NCI-H2107 treated with DMSO at 0.1 percent for 48 hours (cell line): Measurements from ENCODE around the gene MANEAL.
A peak's percentile ranks its signal among the peaks of the same experiment; 100 is the strongest.

Experiments used
- DNase-seq: peaks from one replicate; lab custom pipeline; 2025; ENCODE audit not compliant: unreplicated experiment; lab: John Stamatoyannopoulos, UW

MANEAL gene

DNA sequence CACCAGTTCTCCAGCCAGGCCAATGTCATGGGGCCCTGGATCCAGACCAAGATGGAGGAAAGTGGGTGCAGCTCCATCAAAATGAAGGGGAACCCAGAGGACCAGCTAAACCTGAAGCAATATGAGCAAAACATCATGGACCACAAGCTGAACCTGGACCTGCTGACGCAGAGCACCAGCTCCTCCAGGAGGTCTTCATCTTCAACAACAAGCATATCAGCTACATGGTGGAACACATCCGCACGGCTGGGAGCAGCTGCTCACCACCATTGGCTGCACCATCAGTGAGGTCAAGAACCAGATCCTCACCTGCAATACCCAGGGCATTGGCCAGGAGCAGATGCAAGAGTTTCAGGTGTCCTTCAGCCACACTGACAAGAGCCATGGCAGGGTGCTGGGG lies 15.0 kb upstream of the MANEAL start:
- no peak for DNase-seq

DNA sequence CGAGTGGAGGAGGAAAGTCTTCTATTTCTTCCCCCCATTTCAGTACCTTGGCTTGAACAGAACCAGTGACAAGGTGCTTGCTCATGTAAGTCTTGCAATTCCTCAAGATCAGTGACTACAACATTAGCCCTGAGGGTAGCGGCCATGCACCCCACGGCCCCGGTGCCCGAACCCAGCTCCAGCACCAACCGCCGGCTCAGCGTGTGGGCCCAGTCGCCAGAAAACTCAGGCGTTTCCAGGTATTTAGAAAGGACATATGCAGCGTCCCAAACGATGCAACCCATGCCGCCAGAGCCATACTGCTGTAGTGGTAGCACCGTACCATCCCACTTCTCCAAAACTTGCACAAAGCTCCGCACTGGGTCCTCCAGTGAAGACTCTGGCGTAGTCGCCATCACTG lies 11.2 kb upstream of the MANEAL start:
- no peak for DNase-seq

GRCh38 chr1:37792943-37793686 lies 532 bp upstream of the MANEAL start:
- no peak for DNase-seq

DNA sequence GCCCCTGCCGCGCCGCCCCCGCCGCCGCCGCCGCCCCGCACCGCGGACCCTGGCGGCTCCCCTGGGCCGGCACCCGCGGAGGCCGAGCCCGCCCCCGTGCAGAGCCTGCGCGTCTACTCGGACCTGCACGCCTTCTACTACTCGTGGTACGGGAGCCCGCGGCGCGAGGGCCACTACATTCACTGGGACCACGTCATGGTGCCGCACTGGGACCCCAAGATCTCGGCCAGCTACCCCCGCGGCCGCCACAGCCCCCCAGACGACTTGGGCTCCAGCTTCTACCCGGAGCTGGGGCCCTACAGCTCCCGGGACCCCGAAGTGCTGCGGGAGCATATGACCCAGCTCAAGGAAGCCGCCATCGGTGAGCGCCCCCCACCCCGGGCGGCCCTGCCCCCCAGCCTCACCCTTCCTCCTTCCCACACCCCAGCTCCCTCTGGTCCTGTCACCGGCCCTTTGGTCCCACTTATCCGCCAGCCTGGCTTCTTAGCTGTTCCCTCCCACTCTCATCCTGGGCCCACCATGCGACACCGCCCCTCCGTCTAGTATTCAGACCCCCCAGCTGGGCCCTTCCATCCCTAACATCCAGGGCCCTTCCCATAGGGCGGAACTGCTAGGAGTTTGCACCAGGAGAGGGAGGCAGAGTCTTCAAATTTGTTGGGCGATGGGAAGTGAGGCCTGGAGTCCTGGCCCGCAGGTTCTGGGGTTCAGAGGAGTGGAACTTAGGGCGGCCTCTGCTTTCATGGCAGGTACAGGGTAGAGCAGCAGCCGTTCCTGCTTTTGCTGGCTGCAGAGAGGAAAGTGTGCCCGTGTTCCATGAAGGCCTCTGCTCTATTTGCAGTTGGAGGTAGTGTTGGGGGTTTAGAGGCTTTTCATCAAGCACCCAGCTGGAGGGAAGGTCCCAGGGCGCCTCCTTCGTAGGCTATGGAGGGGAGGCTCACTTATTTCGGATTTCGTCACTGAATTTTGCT lies 1.0 kb downstream of the MANEAL start:
- DNase-seq: no peak

DNA sequence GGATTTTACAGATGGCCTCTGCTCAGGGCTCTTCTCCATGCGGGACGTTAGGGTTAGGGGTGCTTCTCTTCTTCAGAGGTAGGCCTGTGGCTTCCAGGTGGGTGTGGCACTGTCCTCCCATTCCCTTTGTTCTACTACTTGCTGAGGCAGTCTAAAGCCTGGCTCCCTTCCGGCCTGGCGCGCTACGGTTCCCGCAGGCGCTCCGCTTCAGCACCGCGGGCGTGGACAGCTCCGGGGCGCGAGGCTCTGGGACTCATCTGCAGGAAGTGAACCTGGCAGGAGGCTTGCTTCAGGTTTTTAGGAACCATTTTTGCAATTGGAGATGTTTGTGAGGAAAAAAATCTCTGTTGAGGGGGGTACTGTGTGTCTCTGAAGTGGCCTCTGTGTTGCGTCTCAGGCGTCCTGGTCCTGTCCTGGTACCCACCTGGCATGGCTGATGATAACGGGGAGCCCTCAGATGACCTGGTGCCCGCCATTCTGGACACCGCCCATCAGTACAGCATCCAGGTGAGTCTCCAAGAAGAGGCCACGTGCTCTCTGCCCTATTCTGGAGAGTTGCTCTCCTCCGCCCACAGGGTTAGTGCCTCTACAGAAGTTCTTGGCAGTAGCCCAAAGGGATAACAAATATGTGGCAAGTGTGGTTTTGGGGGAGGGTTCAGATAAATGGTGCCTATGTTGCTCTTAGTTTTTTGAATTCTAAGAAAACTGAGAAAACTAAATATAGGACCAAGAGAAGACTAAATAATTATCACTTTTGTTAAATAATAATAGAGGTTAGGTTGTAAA lies 1.9 kb downstream of the MANEAL start:
- DNase-seq: peak; percentile 11

DNA sequence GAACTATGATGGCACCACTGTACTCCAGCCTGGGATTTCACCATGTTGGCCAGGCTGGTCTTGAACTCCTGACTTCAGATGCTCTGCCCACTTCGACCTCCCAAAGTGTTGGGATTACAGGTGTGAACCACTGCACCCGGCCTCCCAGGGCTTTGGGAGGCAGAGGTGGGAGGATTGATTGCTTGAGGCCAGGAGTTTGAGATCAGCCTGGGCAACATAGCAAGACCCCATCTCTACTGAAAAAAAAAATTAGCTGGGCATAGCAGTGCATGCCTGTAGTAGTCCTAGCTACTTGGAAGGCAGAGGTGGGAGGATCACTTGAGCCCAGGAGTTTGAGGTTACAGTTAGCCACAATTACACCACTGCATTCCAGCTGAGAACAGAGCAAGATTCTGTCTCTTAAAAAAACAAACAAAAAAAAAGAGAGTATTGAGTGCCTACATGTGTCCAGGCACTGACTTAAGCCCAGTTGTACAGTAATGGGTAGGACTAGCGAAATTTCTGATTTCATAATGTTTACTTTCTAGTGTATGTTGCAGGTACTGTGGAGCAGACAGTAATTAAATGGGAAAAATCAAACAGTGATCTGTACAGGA lies 4.2 kb downstream of the MANEAL start:
- DNase-seq: no peak

- DNase-seq: no peak
Observed at GRCh38 chr1:37802439-37802838, 8.8 kb downstream of the MANEAL start.

- DNase-seq: no peak
Observed at GRCh38 chr1:37807220-37807554, 13.5 kb downstream of the MANEAL start.

GRCh38 chr1:37807555-37808368 lies 14.1 kb downstream of the MANEAL start, which contains the start of the genes C1orf122 and YRDC:
Gene C1orf122, plus strand, starts transcription at chr1:37807790. Its CDS starts 615 bp downstream, at chr1:37808405.
Gene YRDC, minus strand, starts transcription at chr1:37808208. Its CDS starts 28 bp downstream, at chr1:37808180.
- DNase-seq: peak; percentile 52

GRCh38 chr1:37808369-37809319 lies 15.0 kb downstream of the MANEAL start:
- peak; percentile 44 for DNase-seq

DNA sequence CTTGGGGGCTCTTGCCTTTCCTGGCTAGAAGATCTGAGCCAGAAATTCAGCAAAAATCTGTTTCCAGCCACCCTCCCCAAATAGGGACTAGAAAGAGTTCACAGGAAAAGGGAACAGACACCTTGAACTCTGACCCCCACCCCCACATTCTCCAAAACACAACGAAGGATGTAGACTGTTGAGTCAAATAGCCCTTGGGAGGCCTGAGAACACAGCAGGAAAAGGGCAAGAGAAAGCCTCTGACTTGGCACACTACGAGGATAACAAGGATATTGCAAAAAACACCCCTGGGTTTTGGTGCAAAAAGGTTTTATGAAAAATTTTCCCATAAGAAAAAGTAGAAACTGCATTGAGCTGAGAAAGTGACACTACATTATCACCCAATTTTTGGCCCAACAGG lies 16.3 kb downstream of the MANEAL start:
- DNase-seq: no peak

DNA sequence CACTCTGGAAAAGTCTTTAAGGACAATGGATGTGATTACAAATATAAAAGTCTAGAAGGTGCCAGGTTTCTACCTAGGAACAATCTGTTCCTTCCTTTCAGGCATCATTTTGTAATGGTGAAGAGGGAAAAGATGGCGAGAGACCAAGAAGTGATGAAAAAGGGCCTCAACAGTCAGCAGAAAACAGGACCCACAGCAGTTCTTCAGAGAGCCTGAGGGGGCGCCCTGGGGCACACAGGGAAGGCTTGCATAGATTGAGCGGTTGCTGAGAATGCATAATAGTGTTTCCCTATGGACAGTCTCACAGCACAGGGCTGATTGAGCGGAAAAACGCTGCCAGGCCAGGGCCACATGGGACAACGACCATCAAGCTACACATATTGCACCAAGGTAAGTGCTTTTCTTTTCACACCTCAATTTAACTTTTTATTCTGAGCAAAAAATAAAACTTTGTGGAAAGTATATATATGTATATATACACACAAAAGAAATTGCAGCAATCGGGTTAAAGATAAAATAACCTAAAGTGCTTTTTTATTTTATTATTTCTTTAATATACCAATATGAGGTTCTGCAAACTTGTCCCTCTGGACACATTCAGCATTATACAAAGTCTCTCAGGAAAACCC lies 17.5 kb downstream of the MANEAL start:
- peak; percentile 55 for DNase-seq

DNA sequence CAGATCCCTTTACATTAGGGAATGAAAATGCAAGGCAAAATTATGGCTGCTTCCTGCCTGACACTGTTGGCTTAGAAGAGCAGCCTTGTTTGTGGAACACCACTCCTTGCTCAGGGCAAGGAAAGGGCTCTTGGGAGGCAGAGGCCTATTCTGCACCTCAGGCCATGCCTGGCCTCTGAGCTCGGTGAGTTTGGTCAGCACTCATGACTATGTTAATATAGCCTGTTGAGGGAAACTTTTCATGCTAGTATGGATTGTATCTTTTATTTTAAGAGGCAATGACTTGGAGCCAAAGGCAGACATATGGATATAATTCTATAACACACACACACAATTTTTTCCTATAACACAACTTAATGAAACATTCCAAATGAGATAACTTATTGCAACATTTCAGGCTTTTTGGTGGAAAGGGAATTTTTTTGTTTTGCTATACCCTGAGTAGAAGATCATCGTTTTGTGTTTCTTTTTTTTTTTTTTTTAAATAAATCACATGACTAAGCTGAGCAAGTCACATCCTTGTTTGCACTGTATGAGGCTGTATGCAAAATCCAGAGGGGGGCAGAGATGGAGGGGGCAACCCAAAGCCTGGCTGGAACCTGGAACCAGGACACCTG lies 20.0 kb downstream of the MANEAL start:
- DNase-seq: no peak

GRCh38 chr1:37814252-37814651 lies 20.6 kb downstream of the MANEAL start:
- no peak for DNase-seq

- no peak for DNase-seq
Observed at GRCh38 chr1:37817481-37817880, 23.8 kb downstream of the MANEAL start.

GRCh38 chr1:37821481-37821880 lies 27.8 kb downstream of the MANEAL start:
- DNase-seq: no peak

DNA sequence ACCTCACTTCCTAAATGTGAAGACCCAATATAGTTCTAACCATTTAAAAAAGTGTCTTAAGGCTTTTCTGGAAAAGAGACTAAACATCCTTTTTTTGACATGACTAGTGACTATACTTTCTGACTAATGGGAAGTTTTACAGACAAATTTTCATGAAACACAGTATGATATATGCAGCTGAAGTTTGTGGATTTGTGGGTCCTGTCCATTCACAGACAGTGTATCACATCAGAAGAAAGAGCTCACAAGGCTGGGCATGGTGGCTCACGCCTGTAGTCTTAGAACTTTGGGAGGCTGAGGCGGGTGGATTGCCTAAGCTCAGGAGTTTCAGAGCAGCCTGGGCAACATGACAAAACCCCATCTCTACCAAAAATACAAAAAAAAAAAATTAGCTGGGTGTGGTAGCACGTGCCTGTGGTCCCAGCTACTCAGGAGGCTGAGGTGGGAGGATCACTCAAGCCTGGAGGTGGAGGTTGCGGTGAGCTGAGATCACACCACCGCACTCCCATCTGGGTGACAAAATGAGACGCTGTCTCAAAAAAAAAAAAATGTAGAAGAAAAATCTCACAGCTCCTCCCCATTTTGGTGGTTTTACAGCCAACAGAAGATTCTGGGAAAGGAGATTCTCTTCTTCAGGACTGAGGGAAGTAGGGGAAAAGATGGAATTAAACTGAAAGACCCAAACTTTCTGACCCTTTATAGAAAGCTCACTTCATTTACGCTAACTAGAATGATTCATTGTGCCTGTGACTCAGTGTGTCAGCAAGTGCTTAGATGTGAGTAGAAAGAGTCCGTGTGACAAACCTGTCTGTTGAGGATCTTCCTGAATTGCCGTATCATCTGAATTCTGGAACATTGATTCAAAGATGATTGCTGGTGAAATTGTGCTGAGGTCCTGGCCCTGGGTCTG lies 29.5 kb downstream of the MANEAL start:
- no peak for DNase-seq
